ENCODE results near the gene GMDS. TPM values are rescaled to one million over a fixed set of nuclear protein-coding genes. Genes with fewer than 3 reads are reported as not detected.

The GMDS gene
- total and polyA plus RNA-seq, 2 experiments from 2014 or later, result 30.1 to 36.5 TPM

DNA sequence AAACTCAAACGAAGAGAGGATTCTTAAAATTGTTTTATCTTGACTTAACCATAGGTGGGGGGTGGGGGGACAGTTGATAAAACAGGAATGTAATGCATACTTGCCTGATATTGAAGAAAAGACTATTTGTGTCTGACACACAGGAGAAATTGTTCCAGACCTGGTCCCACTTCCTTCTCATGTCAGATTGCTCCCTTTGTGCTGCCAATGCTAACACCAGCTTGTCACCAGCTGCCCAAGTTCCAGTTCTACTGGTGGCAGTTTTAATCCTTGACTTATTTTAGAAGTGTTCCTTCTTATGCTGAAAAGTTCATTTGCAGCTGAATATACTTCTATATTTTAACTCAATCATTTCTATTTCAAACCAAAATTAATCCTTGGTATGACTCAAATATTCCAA lies 127.3 kb downstream of the GMDS start:
- Histone ChIP-seq H3K4me1 (ENCODE audit: insufficient read depth) (0 out of 2 replicates have a peak, but pooled peaks cover 8% of the 10 kb centered on the region), H3K79me2 (replicated peaks; ENCODE audit: insufficient read depth) (no peaks in the 10 kb centered on the region), H3K9me2 (ENCODE audit: insufficient read depth) (no peaks in the 10 kb centered on the region), H4K20me1 (replicated peaks; ENCODE audit: insufficient read depth) (no peaks in the 10 kb centered on the region; the same call in 1 of the 2 replicates), H3K27me3 (ENCODE audit: insufficient read depth) (no peaks in the 10 kb centered on the region), H3K4me3 (no peak overlapping the region), H2AFZ (no peak overlapping the region), H3K4me2 (no peak overlapping the region), H3K27ac (ENCODE audit: low read depth) (no peak overlapping the region), H3K36me3 (ENCODE audit: insufficient read depth) (no peaks in the 10 kb centered on the region), H3F3A (replicated peaks; ENCODE audit: low read depth) (no peaks in the 10 kb centered on the region)
- no peaks in the 10 kb centered on the region for H3K9me3 Mint-ChIP-seq
- TF ChIP-seq ZNF114 (CRISPR knock-in tag; IDR thresholded peaks at IDR 0.05) (no peak), POLR2AphosphoS5 (IDR thresholded peaks at IDR 0.05; ENCODE audit: low read depth) (no peak), NANOG (IDR thresholded peaks at IDR 0.05; ENCODE audit: borderline replicate concordance) (no peak), STAT1 (IDR thresholded peaks at IDR 0.05; ENCODE audit: unreplicated experiment) (no peak), ZNF331 (CRISPR knock-in tag; IDR thresholded peaks at IDR 0.05; ENCODE audit: low read depth) (no peak), JUNB (IDR thresholded peaks at IDR 0.05; ENCODE audit: unreplicated experiment) (no peak), EZH2phosphoT487 (IDR thresholded peaks at IDR 0.05; ENCODE audit: unreplicated experiment) (no peak), EZH2 (IDR thresholded peaks at IDR 0.05; ENCODE audit: low read depth, unreplicated experiment) (no peak), CREB1 (CRISPR knock-in tag; IDR thresholded peaks at IDR 0.05; ENCODE audit: low read depth) (no peak)
- TF ChIP-seq, protein P1, sequence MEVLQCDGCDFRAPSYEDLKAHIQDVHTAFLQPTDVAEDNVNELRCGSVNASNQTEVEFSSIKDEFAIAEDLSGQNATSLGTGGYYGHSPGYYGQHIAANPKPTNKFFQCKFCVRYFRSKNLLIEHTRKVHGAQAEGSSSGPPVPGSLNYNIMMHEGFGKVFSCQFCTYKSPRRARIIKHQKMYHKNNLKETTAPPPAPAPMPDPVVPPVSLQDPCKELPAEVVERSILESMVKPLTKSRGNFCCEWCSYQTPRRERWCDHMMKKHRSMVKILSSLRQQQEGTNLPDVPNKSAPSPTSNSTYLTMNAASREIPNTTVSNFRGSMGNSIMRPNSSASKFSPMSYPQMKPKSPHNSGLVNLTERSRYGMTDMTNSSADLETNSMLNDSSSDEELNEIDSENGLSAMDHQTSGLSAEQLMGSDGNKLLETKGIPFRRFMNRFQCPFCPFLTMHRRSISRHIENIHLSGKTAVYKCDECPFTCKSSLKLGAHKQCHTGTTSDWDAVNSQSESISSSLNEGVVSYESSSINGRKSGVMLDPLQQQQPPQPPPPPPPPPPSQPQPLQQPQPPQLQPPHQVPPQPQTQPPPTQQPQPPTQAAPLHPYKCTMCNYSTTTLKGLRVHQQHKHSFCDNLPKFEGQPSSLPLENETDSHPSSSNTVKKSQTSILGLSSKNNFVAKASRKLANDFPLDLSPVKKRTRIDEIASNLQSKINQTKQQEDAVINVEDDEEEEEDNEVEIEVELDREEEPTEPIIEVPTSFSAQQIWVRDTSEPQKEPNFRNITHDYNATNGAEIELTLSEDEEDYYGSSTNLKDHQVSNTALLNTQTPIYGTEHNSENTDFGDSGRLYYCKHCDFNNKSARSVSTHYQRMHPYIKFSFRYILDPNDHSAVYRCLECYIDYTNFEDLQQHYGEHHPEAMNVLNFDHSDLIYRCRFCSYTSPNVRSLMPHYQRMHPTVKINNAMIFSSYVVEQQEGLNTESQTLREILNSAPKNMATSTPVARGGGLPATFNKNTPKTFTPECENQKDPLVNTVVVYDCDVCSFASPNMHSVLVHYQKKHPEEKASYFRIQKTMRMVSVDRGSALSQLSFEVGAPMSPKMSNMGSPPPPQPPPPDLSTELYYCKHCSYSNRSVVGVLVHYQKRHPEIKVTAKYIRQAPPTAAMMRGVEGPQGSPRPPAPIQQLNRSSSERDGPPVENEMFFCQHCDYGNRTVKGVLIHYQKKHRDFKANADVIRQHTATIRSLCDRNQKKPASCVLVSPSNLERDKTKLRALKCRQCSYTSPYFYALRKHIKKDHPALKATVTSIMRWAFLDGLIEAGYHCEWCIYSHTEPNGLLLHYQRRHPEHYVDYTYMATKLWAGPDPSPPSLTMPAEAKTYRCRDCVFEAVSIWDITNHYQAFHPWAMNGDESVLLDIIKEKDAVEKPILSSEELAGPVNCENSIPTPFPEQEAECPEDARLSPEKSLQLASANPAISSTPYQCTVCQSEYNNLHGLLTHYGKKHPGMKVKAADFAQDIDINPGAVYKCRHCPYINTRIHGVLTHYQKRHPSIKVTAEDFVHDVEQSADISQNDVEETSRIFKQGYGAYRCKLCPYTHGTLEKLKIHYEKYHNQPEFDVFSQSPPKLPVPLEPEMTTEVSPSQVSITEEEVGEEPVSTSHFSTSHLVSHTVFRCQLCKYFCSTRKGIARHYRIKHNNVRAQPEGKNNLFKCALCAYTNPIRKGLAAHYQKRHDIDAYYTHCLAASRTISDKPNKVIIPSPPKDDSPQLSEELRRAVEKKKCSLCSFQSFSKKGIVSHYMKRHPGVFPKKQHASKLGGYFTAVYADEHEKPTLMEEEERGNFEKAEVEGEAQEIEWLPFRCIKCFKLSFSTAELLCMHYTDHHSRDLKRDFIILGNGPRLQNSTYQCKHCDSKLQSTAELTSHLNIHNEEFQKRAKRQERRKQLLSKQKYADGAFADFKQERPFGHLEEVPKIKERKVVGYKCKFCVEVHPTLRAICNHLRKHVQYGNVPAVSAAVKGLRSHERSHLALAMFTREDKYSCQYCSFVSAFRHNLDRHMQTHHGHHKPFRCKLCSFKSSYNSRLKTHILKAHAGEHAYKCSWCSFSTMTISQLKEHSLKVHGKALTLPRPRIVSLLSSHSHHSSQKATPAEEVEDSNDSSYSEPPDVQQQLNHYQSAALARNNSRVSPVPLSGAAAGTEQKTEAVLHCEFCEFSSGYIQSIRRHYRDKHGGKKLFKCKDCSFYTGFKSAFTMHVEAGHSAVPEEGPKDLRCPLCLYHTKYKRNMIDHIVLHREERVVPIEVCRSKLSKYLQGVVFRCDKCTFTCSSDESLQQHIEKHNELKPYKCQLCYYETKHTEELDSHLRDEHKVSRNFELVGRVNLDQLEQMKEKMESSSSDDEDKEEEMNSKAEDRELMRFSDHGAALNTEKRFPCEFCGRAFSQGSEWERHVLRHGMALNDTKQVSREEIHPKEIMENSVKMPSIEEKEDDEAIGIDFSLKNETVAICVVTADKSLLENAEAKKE (CRISPR knock-in tag; IDR thresholded peaks at IDR 0.05), result no peak
- TF ChIP-seq, protein P2, sequence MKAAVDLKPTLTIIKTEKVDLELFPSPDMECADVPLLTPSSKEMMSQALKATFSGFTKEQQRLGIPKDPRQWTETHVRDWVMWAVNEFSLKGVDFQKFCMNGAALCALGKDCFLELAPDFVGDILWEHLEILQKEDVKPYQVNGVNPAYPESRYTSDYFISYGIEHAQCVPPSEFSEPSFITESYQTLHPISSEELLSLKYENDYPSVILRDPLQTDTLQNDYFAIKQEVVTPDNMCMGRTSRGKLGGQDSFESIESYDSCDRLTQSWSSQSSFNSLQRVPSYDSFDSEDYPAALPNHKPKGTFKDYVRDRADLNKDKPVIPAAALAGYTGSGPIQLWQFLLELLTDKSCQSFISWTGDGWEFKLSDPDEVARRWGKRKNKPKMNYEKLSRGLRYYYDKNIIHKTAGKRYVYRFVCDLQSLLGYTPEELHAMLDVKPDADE (IDR thresholded peaks at IDR 0.05), result no peak
- TF ChIP-seq, protein P3, sequence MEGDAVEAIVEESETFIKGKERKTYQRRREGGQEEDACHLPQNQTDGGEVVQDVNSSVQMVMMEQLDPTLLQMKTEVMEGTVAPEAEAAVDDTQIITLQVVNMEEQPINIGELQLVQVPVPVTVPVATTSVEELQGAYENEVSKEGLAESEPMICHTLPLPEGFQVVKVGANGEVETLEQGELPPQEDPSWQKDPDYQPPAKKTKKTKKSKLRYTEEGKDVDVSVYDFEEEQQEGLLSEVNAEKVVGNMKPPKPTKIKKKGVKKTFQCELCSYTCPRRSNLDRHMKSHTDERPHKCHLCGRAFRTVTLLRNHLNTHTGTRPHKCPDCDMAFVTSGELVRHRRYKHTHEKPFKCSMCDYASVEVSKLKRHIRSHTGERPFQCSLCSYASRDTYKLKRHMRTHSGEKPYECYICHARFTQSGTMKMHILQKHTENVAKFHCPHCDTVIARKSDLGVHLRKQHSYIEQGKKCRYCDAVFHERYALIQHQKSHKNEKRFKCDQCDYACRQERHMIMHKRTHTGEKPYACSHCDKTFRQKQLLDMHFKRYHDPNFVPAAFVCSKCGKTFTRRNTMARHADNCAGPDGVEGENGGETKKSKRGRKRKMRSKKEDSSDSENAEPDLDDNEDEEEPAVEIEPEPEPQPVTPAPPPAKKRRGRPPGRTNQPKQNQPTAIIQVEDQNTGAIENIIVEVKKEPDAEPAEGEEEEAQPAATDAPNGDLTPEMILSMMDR (conservative IDR thresholded peaks at IDR 0.05; ENCODE audit: low read depth in 2 of 2), result no peak
- TF ChIP-seq, protein P4, sequence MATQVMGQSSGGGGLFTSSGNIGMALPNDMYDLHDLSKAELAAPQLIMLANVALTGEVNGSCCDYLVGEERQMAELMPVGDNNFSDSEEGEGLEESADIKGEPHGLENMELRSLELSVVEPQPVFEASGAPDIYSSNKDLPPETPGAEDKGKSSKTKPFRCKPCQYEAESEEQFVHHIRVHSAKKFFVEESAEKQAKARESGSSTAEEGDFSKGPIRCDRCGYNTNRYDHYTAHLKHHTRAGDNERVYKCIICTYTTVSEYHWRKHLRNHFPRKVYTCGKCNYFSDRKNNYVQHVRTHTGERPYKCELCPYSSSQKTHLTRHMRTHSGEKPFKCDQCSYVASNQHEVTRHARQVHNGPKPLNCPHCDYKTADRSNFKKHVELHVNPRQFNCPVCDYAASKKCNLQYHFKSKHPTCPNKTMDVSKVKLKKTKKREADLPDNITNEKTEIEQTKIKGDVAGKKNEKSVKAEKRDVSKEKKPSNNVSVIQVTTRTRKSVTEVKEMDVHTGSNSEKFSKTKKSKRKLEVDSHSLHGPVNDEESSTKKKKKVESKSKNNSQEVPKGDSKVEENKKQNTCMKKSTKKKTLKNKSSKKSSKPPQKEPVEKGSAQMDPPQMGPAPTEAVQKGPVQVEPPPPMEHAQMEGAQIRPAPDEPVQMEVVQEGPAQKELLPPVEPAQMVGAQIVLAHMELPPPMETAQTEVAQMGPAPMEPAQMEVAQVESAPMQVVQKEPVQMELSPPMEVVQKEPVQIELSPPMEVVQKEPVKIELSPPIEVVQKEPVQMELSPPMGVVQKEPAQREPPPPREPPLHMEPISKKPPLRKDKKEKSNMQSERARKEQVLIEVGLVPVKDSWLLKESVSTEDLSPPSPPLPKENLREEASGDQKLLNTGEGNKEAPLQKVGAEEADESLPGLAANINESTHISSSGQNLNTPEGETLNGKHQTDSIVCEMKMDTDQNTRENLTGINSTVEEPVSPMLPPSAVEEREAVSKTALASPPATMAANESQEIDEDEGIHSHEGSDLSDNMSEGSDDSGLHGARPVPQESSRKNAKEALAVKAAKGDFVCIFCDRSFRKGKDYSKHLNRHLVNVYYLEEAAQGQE (IDR thresholded peaks at IDR 0.05; ENCODE audit: unreplicated experiment), result no peak
- ATAC-seq, result no peak
- peaks cover 3% of the 10 kb centered on the region; the same call in 2 of the 3 replicates for H3K4me1 Mint-ChIP-seq
- peaks cover 2% of the 10 kb centered on the region for H3K27me3 Mint-ChIP-seq (ENCODE audit: insufficient read depth, low read depth, poor library complexity)
- no peak overlapping the region for H3K27ac Mint-ChIP-seq
- no peak for DNase-seq (ENCODE audit: low spot score)
- peaks cover 1% of the 10 kb centered on the region; the same call in 1 of the 3 replicates for H3K36me3 Mint-ChIP-seq (ENCODE audit: low read depth)
- no peak overlapping the region for H3K4me3 Mint-ChIP-seq
